ENCODE results near the gene MYBPHL.
A peak's percentile ranks its signal among the peaks of the same experiment; 100 is the strongest.
"Not testable (repeated sequence)": the region's sequence is repeated elsewhere in the genome, so short reads cannot be mapped to it uniquely, and the experiment has no call there.

The MYBPHL gene

DNA sequence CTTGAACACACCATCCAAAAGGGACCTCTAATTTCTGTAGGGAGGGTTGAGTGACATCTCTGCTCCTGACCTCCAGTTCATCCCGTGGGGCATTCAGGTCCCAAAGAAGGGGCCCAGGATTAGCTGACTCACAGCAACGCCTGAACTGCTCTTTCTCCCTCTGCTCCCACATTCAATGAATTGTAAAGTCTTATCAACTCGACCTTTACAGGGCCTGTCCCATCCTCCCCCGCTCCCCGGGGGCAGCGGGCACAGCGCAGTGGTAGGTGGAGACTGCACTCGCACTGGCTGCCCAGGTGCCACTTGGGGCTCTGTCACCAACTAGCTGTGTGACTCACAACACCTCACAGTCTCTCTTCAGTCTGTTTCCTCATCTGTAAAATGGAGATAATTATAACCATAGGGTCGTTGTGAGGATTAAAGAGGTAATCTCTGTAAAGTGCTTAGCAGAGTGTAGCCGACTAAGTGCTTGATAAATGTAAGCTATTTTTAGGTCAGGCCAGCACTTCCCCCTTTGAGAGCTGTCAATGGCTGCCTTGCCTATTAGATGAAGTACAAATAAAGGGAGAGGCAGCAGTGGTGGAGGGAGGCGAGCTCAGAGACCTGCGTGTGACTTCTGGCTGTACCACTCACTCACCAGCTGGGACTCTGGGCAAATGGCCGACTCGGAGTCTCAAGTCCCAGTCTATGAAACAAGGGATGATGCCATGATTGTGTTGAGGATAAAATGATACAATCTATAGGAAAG lies 637 bp upstream of the MYBPHL start:
- no peak for DNase-seq (ENCODE audit: low read depth in 2 of 2, low spot score in 1 of 2)

DNA sequence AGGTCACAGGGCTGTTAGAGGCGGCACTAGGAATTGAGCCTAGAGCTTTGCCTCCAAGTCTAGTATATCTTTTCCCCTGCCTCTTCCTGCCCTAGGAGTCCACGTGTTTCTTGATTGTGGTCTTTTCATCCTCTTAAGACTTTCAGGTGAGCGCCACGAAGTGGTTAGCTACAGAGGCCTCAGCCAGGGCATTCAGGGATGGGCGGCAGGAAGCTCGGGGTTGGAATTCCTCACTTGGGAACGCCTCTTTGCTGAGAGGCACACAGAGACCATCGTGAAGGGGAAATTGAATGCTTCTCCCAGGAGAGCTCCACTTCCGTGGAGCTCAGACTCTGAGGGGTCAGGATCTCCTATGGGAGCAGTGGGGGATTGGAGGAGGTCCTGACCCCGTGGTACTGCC lies 820 bp downstream of the MYBPHL start:
- DNase-seq (ENCODE audit: low read depth in 2 of 2, low spot score in 1 of 2), result not testable (repeated sequence)

DNA sequence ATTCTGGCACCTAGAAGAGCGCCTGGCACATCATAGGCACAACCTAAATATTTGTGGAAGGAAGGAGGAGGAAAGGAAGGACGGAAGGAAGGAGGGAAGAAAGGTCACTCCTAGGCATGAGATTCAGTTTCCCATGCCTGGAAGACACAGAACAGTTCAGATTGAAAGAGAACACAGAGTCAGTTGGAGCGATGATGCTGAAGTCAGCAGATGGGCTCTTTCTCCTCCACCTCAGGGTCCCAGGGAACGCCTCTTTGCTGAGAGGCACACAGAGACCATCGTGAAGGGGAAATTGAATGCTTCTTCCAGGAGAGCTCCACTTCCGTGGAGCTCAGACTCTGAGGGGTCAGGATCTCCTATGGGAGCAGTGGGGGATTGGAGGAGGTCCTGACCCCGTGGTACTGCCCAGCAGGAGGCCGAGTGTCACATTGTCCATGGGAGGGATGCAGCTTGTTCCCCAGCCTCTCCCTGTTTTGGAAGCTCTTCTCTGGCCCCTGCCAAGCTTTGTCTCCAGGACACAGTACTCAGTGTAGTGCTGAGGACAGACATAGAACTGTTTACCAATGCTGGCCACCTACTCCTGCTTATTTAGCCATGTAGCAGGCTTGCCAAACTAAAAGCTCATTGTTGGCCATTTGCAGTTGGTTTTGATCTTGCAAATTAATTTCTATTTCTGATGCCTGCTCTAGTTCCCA lies 2.4 kb downstream of the MYBPHL start:
- DNase-seq (ENCODE audit: low read depth in 2 of 2, low spot score in 1 of 2), result no peak

DNA sequence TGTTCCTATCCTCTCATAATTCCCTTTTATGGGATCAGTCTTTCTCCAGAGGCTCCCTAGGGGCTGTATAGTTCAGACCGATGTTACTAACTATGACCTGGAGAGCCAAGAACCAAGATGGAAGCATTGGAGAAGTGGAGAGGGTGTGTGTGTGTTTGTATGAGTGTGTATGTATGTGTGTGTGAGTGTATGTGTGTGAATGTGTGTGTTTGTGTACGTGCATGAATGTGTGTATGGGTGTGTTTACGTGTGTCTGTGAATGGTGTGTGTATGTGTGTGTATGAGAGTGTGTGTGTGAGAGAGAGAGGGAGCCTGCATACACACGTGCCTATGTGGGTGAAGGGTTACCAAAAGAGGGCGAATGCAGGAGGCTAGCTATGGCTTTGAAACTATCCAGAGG lies 4.9 kb downstream of the MYBPHL start:
- no peak for DNase-seq (ENCODE audit: low read depth in 2 of 2, low spot score in 1 of 2)

DNA sequence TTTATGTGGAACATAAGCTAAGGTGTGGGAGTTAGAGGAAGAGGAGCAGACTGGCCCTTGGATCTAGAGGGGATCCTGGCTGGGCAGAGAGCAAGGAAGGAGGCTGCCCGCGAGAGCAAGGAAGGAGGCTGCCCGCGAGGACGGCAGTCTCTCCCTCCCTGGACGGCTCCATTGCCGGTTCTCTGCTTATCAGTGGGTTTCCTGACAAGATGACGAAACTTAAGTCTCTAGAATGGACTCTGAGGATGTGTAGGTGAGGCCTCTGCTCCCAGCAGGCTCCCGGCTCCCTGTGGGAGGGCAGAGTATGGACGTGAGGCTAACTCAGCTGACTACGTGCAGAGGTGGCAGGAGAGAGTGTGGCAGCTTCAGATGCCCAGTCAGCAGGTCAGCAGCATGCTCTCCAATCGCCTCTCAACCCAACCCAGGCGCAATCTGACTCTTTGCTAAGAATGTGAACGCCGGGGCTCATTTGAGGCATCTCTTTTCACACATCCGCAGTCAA lies 6.1 kb downstream of the MYBPHL start:
- DNase-seq (ENCODE audit: low read depth in 2 of 2, low spot score in 1 of 2), result no peak

DNA sequence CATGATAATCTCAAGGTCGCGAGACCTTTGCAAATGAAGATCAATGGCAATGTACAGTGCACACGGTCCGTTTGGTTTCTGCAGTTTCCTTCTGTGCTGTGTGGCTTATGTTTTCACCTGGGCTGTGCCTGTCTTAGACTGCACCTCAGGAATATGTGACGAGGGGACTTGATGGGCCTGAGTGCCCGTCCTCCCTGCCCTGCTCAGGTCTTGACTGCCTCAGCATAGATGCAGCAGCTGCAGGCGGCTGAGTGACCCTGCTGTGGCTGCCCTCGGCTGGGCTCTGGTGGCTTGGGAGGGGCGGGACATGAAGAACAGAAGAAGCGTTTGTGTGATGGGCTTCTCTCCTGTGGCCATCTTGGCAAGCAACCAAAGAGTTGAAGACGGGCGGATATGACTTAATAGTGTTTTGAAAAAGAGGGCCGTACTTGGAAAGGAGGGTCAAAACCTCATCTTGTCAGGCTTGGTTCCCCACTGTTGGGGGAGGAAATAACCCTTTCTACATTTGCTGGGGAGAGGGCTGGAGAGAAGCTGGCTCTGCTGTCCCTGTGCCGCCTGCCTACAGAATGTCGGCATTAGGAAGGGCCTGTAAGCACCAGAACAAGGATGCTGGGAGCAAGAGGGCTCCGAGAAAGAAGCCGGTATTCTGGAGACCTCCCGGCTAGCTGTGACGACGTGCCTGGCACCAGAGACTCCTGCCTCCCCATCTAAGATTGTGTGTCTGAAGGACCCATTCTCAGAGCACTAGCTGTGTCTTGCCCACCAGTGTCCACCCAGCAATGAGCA lies 7.1 kb downstream of the MYBPHL start:
- no peak for DNase-seq (ENCODE audit: low read depth in 2 of 2, low spot score in 1 of 2)

DNA sequence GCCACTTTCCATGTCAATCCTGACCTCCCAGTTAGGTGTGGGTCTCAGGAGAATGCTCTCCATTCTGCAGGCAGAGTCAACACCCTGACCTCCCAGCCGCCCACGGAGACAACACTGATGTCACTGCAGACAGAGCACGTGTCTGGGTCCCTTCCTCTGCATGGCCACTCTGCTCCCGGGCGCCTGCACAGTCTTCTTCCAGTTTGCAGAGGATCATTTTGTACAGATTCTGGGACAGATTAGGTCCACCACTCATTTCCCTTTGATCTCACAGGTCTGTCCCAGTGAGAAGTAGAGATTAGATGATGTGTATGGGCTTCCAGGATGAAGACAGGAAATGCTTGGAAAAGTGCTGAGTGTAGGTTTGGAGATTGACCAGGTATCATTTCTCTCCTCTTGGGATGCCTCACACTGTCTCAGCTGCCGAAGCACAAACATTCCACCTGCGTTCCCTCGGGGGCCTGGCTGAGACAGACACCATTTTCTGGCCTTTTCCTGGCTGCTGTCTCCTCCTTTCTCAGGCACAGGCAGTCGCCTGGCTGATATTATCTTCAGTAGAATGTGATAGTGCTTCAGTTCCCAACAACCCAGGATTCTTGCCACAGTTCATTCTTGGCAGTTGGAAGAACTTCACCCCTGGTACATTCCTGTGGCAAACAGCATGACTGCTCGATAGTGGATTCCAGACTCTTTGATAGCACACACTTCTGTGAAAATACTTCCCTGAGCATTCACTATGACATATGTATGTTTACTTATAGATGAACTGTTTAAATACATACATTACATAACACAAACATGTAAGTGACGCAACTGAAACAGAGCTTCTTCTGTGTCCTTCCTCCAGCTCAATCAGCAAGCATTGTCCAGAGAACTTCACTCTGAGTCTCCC lies 7.9 kb downstream of the MYBPHL start:
- DNase-seq (ENCODE audit: low read depth in 2 of 2, low spot score in 1 of 2), result no peak

DNA sequence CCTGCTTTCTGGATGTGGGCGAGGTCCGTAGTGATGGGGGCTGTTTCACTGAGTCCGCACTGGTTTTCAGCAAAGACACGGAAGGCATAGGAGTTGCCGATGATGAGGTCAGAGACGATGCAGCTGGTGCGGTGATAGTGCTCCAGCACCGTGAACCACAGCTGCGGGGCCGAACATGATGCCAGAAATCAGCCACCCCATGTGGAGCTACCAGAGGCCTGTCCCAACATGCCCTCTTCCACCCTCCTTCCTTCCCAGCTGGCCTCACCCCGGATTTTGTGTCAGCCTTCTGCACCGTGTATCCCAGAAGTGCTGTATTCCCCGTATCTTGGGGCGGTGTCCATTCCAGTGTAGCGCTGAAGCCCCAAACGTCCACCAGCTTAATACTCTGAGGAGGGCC lies 10.0 kb downstream of the MYBPHL start:
- DNase-seq (ENCODE audit: low read depth in 2 of 2, low spot score in 1 of 2), result no peak

DNA sequence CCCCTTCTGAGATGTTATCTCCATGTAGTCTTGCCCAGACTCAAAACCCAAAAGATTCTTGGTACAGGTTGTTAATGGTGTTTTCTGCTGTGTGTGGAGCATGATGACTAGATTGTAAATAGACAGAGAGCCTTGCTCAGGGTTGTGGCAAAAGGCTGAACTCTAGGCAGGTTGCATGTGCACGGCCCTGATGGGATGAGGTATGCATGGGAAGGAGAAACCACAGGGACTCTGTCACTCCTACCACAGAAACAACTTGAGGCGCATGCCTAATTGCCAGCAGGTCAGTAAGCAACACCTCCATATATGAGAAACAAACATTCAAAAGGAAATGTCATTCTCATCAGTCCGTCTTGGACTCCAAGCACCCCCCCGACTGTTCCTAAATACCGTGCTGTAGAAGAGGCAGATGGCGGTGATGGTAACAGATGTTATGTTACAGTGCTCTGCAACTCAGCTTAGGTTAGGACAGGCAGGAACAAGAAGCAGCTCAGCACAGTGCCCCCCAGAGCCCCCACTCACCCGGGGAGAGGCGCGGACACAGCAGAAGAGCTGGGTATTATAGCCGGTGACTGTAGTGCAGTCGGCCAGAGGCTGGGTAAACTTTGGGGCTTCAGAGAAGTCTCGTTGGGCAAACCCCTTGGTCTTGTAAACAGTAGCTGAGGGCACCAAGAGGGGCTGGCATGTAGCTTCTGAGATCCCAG lies 10.9 kb downstream of the MYBPHL start:
- no peak for DNase-seq (ENCODE audit: low read depth in 2 of 2, low spot score in 1 of 2)

DNA sequence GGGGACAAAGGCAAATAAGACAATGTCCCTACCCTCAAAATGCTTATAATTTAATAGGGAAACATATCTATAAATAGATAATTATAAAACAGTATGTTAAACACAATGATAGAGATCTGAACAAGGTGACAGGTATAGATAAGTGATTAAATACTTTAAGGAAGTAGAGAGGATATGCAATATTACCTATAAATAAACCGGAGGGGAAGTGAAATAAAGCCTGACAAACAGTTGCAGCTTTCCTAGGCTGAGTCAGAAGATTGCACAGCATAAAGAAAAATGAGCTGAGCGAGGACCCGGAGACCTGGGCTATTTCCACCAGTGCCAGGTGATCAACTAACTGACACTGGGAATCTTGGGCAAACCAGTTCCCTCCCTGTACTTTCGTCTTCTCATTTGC lies 12.3 kb downstream of the MYBPHL start:
- DNase-seq (ENCODE audit: low read depth in 2 of 2, low spot score in 1 of 2), result no peak

DNA sequence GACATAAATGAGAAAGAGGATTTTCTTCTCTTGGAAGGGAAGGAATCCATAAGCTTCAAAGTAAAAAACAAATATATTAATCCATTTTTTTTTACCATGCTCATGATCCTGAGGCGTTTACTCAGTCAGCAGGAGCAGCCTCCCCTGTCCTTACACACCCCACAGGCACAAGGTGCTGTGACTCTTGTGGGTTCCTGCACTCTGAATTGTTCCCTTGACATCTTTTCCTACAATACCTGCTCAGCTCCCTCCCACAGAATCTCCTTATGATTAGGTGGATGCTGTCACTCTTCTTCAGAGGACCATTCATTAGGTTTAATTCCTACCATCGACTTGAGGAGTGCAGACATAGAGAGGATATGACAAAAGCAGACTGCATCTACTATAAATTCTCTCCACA lies 13.8 kb downstream of the MYBPHL start:
- no peak for DNase-seq (ENCODE audit: low read depth in 2 of 2, low spot score in 1 of 2)

DNA sequence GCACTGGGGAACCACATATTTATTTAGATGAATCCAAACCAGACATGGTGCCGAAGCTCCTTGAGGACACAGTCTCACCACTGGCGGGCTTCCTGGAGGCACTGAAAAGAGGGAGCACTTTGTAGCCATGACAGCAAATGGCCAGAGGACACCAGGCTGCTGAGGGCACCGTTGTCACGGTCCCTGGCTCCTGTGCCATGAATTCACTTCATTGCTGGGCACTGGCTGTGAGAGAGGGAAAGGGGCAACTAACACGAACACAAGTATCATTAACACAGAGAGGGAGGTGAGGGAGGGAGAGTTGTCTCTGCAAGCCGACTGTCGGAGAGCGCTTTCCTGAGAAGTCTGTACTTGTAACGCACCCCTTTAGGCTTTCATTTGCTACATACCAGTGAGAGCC lies 14.4 kb downstream of the MYBPHL start:
- DNase-seq (ENCODE audit: low read depth in 2 of 2, low spot score in 1 of 2), result no peak

DNA sequence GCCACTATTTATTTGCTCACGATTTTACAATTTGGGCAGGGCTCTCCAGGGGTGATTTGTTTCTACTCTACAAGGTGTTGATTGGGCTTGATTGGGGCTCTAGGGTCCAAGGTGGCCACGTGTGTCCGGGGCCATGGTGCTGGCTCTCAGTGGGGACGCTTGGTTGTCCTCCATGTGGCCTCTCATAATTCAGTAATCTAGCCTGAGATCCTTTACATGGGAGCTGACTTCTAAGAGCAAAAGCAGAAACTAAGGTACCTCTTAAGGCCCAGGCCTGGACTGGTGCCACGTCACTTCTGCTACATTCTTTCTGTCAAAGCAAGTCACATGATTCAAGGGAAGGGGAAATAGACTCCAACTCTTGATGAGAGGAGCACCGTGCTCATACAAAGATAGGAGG lies 15.8 kb downstream of the MYBPHL start:
- no peak for DNase-seq (ENCODE audit: low read depth in 2 of 2, low spot score in 1 of 2)

DNA sequence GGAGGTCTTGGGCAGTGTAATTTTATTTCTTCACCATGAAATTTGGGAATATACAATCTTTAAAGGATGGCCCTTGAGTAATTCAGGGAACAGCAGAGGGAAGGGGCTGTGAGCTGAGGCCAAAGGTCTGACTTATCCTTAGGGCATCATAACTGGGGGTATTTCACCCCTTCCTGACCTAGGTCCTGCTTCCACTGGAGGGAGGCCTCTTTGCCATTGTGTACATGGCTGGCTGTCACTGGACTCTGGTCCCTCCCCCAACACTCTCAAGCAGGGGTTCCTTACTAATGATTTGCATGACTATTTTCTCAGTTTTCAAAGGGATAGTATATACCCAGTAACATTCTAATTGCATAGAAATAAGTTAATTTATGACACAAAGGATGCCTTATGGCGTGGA lies 16.7 kb downstream of the MYBPHL start:
- no peak for DNase-seq (ENCODE audit: low read depth in 2 of 2, low spot score in 1 of 2)

DNA sequence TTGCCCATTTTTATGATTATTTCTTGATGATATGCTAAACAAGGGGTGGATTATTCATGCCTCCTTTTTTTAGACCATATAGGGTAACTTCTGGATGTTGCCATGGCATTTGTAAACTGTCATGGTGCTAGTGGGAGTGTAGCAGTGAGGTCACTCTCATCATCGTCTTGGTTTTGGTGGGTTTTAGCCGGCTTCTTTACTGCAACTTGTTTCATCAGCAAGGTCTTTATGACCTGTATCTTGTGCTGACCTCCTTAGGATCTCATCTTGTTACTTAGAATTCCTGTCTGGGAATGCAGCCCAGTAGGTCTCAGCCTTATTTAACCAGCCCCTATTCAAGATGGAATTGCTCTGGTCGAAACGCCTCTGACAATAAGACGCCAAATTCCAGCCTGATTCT lies 20.0 kb downstream of the MYBPHL start:
- not testable (repeated sequence) for DNase-seq (ENCODE audit: low read depth in 2 of 2, low spot score in 1 of 2)

DNA sequence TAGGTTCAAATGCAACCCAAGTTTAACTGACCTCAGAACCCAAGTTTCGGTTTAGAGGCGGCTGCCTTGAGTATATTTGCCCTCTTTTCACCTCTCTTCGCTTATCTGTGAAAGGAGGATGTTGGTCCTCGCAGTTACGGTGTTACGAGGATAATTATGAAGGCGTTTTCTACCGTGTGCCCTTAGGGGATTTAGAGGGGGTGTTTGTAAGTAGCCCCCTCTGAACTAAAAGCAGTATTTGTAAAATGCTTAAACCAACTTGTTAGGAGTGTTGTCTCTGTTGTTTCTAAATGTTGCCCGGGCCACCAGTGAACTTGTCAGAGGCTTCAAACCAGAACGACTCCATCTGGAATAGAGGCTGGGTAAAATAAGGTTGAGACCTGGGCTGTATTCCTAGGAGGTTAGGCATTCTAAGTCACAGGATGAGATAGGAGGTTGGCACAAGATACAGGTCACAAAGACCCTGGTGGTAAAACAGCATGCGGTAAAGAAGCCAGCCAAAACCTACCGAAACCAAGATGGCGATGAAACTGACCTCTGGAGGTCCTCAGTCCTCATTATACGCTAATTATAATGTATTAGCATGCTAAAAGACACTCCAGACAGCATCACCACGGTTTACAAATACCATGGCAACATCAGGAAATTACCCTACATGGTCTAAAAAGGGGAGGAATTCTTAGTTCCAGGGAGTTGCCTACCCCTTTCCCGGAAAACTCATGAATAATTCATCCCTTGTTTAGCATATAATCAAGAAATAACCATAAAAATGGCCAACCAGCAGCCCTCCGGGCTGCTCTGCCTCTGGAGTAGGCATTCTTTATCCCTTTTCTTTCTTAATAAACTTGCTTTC lies 22.8 kb downstream of the MYBPHL start:
- no peak for DNase-seq (ENCODE audit: low read depth in 2 of 2, low spot score in 1 of 2)

DNA sequence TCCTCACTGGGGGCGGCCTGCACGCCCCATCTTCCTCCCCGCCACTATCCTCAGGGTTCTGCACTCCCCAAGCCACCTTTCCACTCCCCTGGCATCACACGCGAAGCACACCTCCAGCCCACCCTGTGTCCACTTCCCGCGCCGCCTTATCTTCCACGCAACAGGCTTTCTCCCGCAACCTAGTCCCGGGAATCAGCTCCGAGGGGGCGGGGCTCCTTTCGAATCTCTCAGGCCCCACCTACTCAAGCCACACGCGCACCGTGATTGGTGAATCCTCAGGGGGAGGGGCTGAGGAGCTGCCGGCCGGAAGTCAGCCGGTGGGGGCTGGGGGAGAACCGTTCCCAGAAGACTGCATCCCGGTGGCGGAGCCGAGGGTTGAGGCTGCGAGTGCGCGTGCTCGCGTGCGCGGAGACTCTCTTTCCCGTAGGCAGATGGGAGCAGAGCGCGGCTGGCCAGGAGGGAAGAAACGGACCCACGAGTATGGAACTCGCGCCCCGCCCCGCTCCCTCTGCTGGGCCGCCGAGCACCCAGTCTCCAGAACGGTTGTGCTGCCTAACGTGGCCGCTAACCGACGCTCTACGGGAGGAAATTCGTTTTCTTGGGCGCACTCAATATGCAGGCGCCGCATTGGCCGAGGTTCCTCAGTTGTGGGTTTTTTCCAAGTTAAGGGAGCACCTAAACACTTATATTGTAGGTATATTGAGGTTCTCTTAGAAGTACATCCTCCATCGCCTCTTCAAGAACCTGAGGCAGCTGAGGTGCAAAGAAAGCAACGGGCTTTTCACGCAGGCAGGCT lies 23.7 kb downstream of the MYBPHL start, which contains the start of gene PSRC1:
Gene PSRC1, minus strand, starts transcription at position 194 of the 796 bp plus-strand sequence.
- peak; percentile 76 to 80 for DNase-seq (ENCODE audit: low read depth in 2 of 2, low spot score in 1 of 2)

DNA sequence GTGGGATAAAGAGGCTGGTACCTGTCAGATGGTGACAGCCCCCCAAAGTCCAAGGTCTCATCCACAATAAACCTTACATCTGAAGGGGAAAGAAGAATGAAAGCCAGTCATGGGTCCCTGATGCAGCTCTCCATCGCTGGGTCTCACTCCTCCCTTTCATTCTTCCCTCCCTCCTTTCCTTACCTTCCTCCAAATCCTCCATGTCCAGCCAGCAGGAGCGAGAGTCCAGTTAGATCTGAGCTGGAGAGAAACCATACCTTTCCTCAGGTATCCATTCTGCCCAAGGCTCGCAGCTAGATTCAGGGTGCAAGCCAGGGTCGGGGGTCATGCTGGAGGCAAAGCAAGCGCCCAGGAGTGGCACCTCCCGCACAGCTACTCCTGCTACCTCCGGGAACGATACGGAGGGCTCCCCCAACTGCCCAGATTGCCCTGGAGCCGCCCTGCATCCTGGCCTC lies 24.3 kb downstream of the MYBPHL start:
- no peak for DNase-seq (ENCODE audit: low read depth in 2 of 2, low spot score in 1 of 2)

Data from stimulated activated CD8-positive, alpha-beta memory T cell treated with anti-CD3 and anti-CD28 coated beads, Interleukin-4, amount 100 ng/mL, for 4 hours (primary cell).